ENCODE data around the gene ABCF2. TPM values are rescaled to one million over a fixed set of nuclear protein-coding genes. Genes with fewer than 3 reads are reported as not detected.

The ABCF2 gene
- total and polyA plus RNA-seq, 12 donors, result 13.0 to 35.2 (median 29.5) TPM

GRCh38 chr7:151188252-151188542 is 38.8 kb downstream of the ABCF2 start:
- Histone ChIP-seq H3K9me3 (no peaks in the 10 kb centered on the region), H3K27ac (peak overlapping the region; percentile 68 to 93 (median 89)), H3K27me3 (peaks cover 0 to 4% (median 0%) of the 10 kb centered on the region in 7 donors), H3K4me1 (peaks cover 0 to 35% (median 0%) of the 10 kb centered on the region in 9 donors), H3K36me3 (no peaks in the 10 kb centered on the region), H3K4me3 (no peak overlapping the region)
- no peak for DNase-seq
- no peak for TF ChIP-seq CTCF (IDR thresholded peaks at IDR 0.05)
- intact Hi-C loops (cut with DNase I), result loop anchor here in 2 of 10 donors (10.0 kb wide), 2 partner anchors 57 to 1873 kb away; partner anchors contain the start of gene SMARCD3 (in 1 of the 2)
- ATAC-seq, result no peak
- 36 to 47% methylated on average over 5 of the region's 5 CpGs for WGBS, 2 donors

DNA sequence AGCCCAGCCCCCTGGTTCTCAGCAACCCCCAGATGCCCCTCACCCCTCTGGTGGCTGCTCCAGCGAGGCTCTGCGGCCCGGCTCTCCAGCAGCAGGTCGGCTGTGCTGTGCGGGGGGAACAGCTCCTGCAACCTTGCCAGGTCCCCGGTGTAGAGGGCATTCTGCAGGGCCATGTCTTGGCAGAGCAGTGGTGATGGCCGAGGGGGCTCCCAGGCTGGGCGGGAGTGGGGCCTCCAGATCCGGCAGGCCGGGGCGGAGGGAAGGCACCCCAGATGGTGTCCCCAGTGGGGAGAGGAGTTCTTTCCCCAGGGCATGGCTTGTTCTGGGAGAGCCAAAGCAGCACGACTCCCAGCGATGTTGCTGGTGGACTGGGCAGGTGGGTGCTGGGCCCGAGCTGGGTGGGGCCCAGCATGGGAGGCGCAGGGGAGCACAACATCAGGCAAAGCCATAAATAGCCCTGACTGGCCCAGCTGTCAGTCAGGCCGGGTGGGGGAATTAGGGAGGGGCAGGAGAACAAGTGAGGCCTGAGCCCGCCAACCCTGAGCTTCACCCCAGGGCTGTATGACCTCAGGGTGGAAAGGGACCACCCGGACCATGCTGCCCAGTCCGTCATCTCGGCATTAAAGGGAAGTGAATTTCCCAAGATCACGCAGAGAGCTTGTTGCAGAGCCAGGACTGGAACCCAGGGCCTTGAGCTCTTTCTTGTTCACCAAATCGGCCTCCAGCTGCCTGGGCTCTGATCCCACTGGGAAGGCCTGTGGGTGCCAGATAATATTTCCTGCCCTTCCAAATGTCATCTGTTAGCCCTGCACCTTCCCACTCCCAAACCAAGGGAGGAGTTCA is 39.4 kb downstream of the ABCF2 start:
- DNase-seq (peak; percentile 62 to 66), ATAC-seq (peak; percentile 75 to 92 (median 87))
- H3K36me3 ChIP-seq, result no peaks in the 10 kb centered on the region
- peak overlapping the region; percentile 68 to 93 (median 89) for H3K27ac ChIP-seq
- peaks cover 0 to 35% (median 0%) of the 10 kb centered on the region in 9 donors for H3K4me1 ChIP-seq
- no peaks in the 10 kb centered on the region for H3K9me3 ChIP-seq
- peaks cover 0 to 4% (median 0%) of the 10 kb centered on the region in 7 donors for H3K27me3 ChIP-seq
- intact Hi-C loops (cut with DNase I), result loop anchor here in 2 of 10 donors (10.0 kb wide), 2 partner anchors 57 to 1873 kb away; partner anchors contain the start of gene SMARCD3 (in 1 of the 2)
- TF ChIP-seq CTCF (IDR thresholded peaks at IDR 0.05), result no peak
- 48 to 59% methylated on average over 22 of the region's 22 CpGs for WGBS, 2 donors
- peak overlapping the region in 9 of 10 donors; percentile 28 to 52 (median 44) for H3K4me3 ChIP-seq

GRCh38 chr7:151186640-151187408 is 40.2 kb downstream of the ABCF2 start, which contains the start of gene ASB10:
ASB10 (minus strand) TSS chr7:151187250; CDS start chr7:151187130, 120 bp downstream.
- peak; percentile 79 to 90 (median 84) for ATAC-seq
- Histone ChIP-seq H3K4me1 (peaks cover 0 to 35% (median 0%) of the 10 kb centered on the region in 9 donors), H3K9me3 (no peaks in the 10 kb centered on the region), H3K27ac (peak within 1 kb of the TSS; percentile 68 to 93 (median 89)), H3K36me3 (no peaks in the 10 kb centered on the region), H3K4me3 (peak within 1 kb of the TSS in 9 of 10 donors; percentile 28 to 52 (median 44)), H3K27me3 (peaks cover 0 to 4% (median 0%) of the 10 kb centered on the region in 7 donors)
- DNase-seq, result peak; percentile 31 to 51
- TF ChIP-seq CTCF (IDR thresholded peaks at IDR 0.05), result no peak
- WGBS, 2 donors, result 34 to 45% methylated on average over 22 of the region's 22 CpGs
- intact Hi-C loops (cut with DNase I), result loop anchor here in 2 of 10 donors (10.0 kb wide), 2 partner anchors 58 to 1872 kb away; partner anchors contain the start of gene SMARCD3 (in 1 of the 2)

Measured in heart right ventricle (tissue), 16 donors.